IMR-90 (cell line): ENCODE results near the gene MBL2. TPM values are rescaled to one million over a fixed set of nuclear protein-coding genes. Genes with fewer than 3 reads are reported as not detected.

Experiments
- ATAC-seq: fragments of 200-7000 bp; cut with Tn5 transposase; 2 replicates; pipeline ENCODE4 v1.9.1; 2020; ENCODE audit warnings: low read depth, mild to moderate bottlenecking, moderate library complexity
- BruUV-seq: library from RNA; stranded (reverse); fragments of 400-500 nt; replicated peaks from 2 replicates; lab custom pipeline; 2021; lab: Mats Ljungman, UMichigan
- CTCF ChIA-PET: fragments of 300-600 bp; formaldehyde crosslinking; extraction: SDS; loops from one replicate; lab custom pipeline; 2021; ENCODE audit warnings: antibody characterized with exemption; lab: Yijun Ruan, JAX
- POLR2A ChIA-PET: fragments of 300-600 bp; sonication (Branson Sonifier 250); formaldehyde crosslinking; loops from one replicate; lab custom pipeline; 2022; ENCODE audit warnings: antibody characterized with exemption; ENCODE audit not compliant: unreplicated experiment; lab: Charles Lee
- DNase-seq: peaks from one replicate; pipeline ENCODE4 v3.0.0; 2013
- H2AFZ ChIP-seq: replicated peaks from 2 replicates; pipeline ENCODE3; 2013; ENCODE audit warnings: low read length, mild to moderate bottlenecking; ENCODE audit not compliant: poor library complexity
- H2AK5ac ChIP-seq: 2 replicates; pipeline ENCODE4 v1.6.1; 2013; ENCODE audit warnings: low read depth, low read length, inconsistent platforms
- H2AK9ac ChIP-seq: replicated peaks from 2 replicates; pipeline ENCODE3; 2013; ENCODE audit warnings: mild to moderate bottlenecking, low read depth, low read length, moderate library complexity; ENCODE audit not compliant: poor library complexity
- H2BK120ac ChIP-seq: 2 replicates; pipeline ENCODE4 v1.6.1; 2013; ENCODE audit warnings: low read depth, low read length, inconsistent platforms
- H2BK15ac ChIP-seq: 3 replicates; pipeline ENCODE4 v1.6.1; 2013; ENCODE audit warnings: low read depth, low read length, inconsistent platforms
- H2BK20ac ChIP-seq: 2 replicates; pipeline ENCODE4 v1.6.1; 2013; ENCODE audit warnings: low read depth, mild to moderate bottlenecking, inconsistent platforms, low read length, moderate library complexity
- H2BK5ac ChIP-seq: 2 replicates; pipeline ENCODE4 v1.6.1; 2013; ENCODE audit warnings: mild to moderate bottlenecking, low read depth, low read length, inconsistent platforms; ENCODE audit not compliant: poor library complexity, severe bottlenecking
- H3K14ac ChIP-seq: replicated peaks from 2 replicates; pipeline ENCODE4 v1.6.1; 2013; ENCODE audit warnings: low read depth, low read length, inconsistent platforms
- H3K18ac ChIP-seq: 2 replicates; pipeline ENCODE4 v1.6.1; 2013; ENCODE audit warnings: low read depth, low read length, control low read depth
- H3K23ac ChIP-seq: 2 replicates; pipeline ENCODE4 v1.6.1; 2013; ENCODE audit warnings: low read depth, low read length, inconsistent platforms
- H3K27ac ChIP-seq: 2 replicates; pipeline ENCODE4 v1.5.1; 2013; ENCODE audit warnings: mild to moderate bottlenecking, control low read depth, low read length; ENCODE audit not compliant: insufficient read depth
- H3K27me3 ChIP-seq: 2 replicates; pipeline ENCODE4 v1.6.1; 2013; ENCODE audit warnings: low read length; ENCODE audit not compliant: control insufficient read depth, insufficient read depth
- H3K36me3 ChIP-seq: 2 replicates; pipeline ENCODE4 v1.6.1; 2013; ENCODE audit warnings: low read length, mixed read lengths; ENCODE audit not compliant: control insufficient read depth, insufficient read depth
- H3K4ac ChIP-seq: 2 replicates; pipeline ENCODE4 v1.6.1; 2013; ENCODE audit warnings: low read depth, low read length, inconsistent platforms
- H3K4me1 ChIP-seq: 2 replicates; pipeline ENCODE4 v1.6.1; 2013; ENCODE audit warnings: low read length, mixed read lengths; ENCODE audit not compliant: control insufficient read depth, insufficient read depth
- H3K4me2 ChIP-seq: 2 replicates; pipeline ENCODE4 v1.6.1; 2013; ENCODE audit warnings: low read depth, mild to moderate bottlenecking, control low read depth, low read length, moderate library complexity
- H3K4me3 ChIP-seq: 2 replicates; pipeline ENCODE4 v1.5.1; 2013; ENCODE audit warnings: low read depth, mild to moderate bottlenecking, control low read depth, low read length, moderate library complexity; ENCODE audit not compliant: insufficient read depth
- H3K56ac ChIP-seq: 2 replicates; pipeline ENCODE4 v1.6.1; 2013; ENCODE audit warnings: low read length, inconsistent platforms; ENCODE audit not compliant: insufficient read depth; ENCODE audit errors: extremely low read depth
- H3K79me1 ChIP-seq, 2 experiments: 2 replicates each; pipeline ENCODE4 v1.6.1; 2013; ENCODE audit warnings: low read length in 2 of 2, inconsistent platforms in 1 of 2, low read depth in 1 of 2
- H3K9ac ChIP-seq: 2 replicates; pipeline ENCODE4 v1.6.1; 2013; ENCODE audit warnings: low read depth, low read length, control low read depth
- H3K9me1 ChIP-seq: 2 replicates; pipeline ENCODE4 v1.6.1; 2013; ENCODE audit warnings: low read length, inconsistent platforms; ENCODE audit not compliant: insufficient read depth
- H3K9me3 ChIP-seq: 2 replicates; pipeline ENCODE4 v1.6.1; 2013; ENCODE audit warnings: low read length; ENCODE audit not compliant: control insufficient read depth, insufficient read depth
- H4K20me1 ChIP-seq: 2 replicates; pipeline ENCODE4 v1.6.1; 2013; ENCODE audit warnings: low read length, inconsistent platforms; ENCODE audit not compliant: insufficient read depth
- H4K5ac ChIP-seq: 2 replicates; pipeline ENCODE4 v1.6.1; 2013; ENCODE audit warnings: mild to moderate bottlenecking, low read depth, low read length, control low read depth
- H4K8ac ChIP-seq, 2 experiments: 2 replicates each; pipeline ENCODE4 v1.6.1; 2013; ENCODE audit warnings: low read depth in 2 of 2, low read length in 2 of 2, control low read depth in 1 of 2, inconsistent platforms in 1 of 2
- H4K91ac ChIP-seq: 2 replicates; pipeline ENCODE4 v1.6.1; 2013; ENCODE audit warnings: low read depth, low read length, inconsistent platforms; ENCODE audit not compliant: insufficient read depth
- CEBPB ChIP-seq: IDR thresholded peaks from 2 replicates; pipeline ENCODE4 v1.6.1; 2012; ENCODE audit warnings: low read depth, low read length, improper control_type of control experiment
- RAD21 ChIP-seq: IDR thresholded peaks from 2 replicates; pipeline ENCODE4 v1.6.1; 2012; ENCODE audit warnings: low read length, improper control_type of control experiment
- WGBS, 2 experiments: methylation state at CpG; one replicate each; pipeline versions ENCODE4 v1.1.5 to v1.1.7; 2013; ENCODE audit warnings: missing lambda C conversion rate in 2 of 2; ENCODE audit not compliant: insufficient read length in 1 of 2; ENCODE audit errors: extremely low coverage in 2 of 2; 5-methylcytosine and 5-hydroxymethylcytosine counted together
- dilution Hi-C: fragments of 300-500 bp; cut with HindIII; formaldehyde crosslinking; loops from one replicate; pipeline ENCODE4 v1.14.3; 2018; ENCODE audit warnings: low sequenced_read_pairs; ENCODE audit not compliant: unreplicated experiment
- in situ Hi-C: fragments of 300-500 bp; cut with MboI; formaldehyde crosslinking; loops from 3 replicates; pipeline ENCODE4 v1.14.3; 2019; ENCODE audit warnings: low sequenced_read_pairs, inconsistent platforms, mixed read lengths
- intact Hi-C: fragments of 100-400 bp; cut with micrococcal nuclease; formaldehyde crosslinking; loops from 2 replicates; pipeline ENCODE4 v1.10.0; 2022
- polyA plus RNA-seq, 3 experiments: library from polyadenylated mRNA; depleted of rRNA; stranded (reverse); fragments of >200 nt; gene quantifications; 2 replicates each; pipeline ENCODE4 v1.2.3, GENCODE V29; 2012; ENCODE audit warnings: low replicate concordance in 1 of 3
- total RNA-seq: library from RNA; depleted of rRNA; stranded (reverse); fragments of >200 nt; gene quantifications from 2 replicates; pipeline ENCODE4 v1.2.3, GENCODE V29; 2012
- TF ChIP-seq, protein P1 (sequence below): fragments of 150-350 bp; IDR thresholded peaks from 2 replicates; pipeline ENCODE4 v1.6.1; 2016; ENCODE audit warnings: low read depth, mild to moderate bottlenecking, low read length, moderate library complexity, borderline replicate concordance
- TF ChIP-seq, protein P2 (sequence below): conservative IDR thresholded peaks from 2 replicates; pipeline ENCODE4 v1.5.1; 2012; ENCODE audit warnings: mild to moderate bottlenecking, low read depth, low read length, improper control_type of control experiment

The MBL2 gene
- total and polyA plus RNA-seq, 2 of the 4 experiments (the other 2 are of a cell fraction) = not detected

DNA sequence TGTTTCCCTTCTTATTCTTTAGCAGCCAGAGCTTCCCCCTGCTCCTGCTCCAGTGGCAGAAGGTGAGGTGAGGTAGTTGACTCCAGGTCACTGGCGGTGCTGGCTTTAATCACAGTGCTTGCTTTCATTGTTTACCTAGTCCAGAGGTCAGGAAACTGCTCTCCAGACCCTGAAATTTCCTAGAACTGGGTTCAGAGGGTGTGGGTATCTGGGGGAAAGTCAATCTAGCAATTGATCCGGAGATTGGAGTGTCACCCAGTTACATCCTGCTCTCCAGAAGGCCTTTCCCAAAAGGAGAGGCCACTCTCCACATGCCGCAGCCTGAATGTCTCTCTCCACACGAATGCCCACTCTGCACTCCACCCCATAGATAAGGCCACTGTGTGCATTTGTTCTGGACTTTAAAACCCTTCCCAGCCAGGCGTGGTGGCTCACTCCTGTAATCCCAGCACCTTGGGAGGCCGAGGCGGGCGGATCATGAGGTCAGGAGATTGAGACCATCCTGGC lies 2.1 kb upstream of the MBL2 start:
- no peaks in the 10 kb centered on the region for H4K20me1 ChIP-seq
- H2AFZ ChIP-seq = no peak overlapping the region
- ChIA-PET POLR2A (no interaction called here), CTCF (no interaction called here)
- no peak overlapping the region for H3K14ac ChIP-seq
- H3K9me3 ChIP-seq = no peaks in the 10 kb centered on the region
- in situ Hi-C loops (no loop called here), intact Hi-C loops (no loop called here), dilution Hi-C loops (no loop called here)
- H2BK15ac ChIP-seq = no peak overlapping the region
- no peak overlapping the region for H2BK20ac ChIP-seq
- ATAC-seq (no peak), DNase-seq (no peak)
- H4K91ac ChIP-seq = no peak overlapping the region
- no peaks in the 10 kb centered on the region for H3K4me1 ChIP-seq
- TF ChIP-seq, protein P1, sequence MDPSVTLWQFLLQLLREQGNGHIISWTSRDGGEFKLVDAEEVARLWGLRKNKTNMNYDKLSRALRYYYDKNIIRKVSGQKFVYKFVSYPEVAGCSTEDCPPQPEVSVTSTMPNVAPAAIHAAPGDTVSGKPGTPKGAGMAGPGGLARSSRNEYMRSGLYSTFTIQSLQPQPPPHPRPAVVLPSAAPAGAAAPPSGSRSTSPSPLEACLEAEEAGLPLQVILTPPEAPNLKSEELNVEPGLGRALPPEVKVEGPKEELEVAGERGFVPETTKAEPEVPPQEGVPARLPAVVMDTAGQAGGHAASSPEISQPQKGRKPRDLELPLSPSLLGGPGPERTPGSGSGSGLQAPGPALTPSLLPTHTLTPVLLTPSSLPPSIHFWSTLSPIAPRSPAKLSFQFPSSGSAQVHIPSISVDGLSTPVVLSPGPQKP = no peak
- no peak for TF ChIP-seq CEBPB
- no peak for TF ChIP-seq RAD21
- TF ChIP-seq, protein P2, sequence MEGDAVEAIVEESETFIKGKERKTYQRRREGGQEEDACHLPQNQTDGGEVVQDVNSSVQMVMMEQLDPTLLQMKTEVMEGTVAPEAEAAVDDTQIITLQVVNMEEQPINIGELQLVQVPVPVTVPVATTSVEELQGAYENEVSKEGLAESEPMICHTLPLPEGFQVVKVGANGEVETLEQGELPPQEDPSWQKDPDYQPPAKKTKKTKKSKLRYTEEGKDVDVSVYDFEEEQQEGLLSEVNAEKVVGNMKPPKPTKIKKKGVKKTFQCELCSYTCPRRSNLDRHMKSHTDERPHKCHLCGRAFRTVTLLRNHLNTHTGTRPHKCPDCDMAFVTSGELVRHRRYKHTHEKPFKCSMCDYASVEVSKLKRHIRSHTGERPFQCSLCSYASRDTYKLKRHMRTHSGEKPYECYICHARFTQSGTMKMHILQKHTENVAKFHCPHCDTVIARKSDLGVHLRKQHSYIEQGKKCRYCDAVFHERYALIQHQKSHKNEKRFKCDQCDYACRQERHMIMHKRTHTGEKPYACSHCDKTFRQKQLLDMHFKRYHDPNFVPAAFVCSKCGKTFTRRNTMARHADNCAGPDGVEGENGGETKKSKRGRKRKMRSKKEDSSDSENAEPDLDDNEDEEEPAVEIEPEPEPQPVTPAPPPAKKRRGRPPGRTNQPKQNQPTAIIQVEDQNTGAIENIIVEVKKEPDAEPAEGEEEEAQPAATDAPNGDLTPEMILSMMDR = no peak
- H3K4me2 ChIP-seq = no peak overlapping the region
- no CpG with 5 or more reads among the region's 8 CpGs for WGBS, 2 experiments
- H3K56ac ChIP-seq = no peak overlapping the region
- no peak overlapping the region for H3K27ac ChIP-seq
- no peaks in the 10 kb centered on the region for H3K9me1 ChIP-seq
- H2AK5ac ChIP-seq = no peak overlapping the region
- no peaks in the 10 kb centered on the region for H3K79me1 ChIP-seq
- H3K4me3 ChIP-seq = no peak overlapping the region
- no peak overlapping the region for H2AK9ac ChIP-seq
- no peak overlapping the region for H3K4ac ChIP-seq
- no peak overlapping the region for H2BK120ac ChIP-seq
- H2BK5ac ChIP-seq = no peak overlapping the region
- no peak overlapping the region for H3K18ac ChIP-seq
- no peak overlapping the region for H4K5ac ChIP-seq
- BruUV-seq = no TSS peak
- no peaks in the 10 kb centered on the region for H3K36me3 ChIP-seq
- no peak overlapping the region for H3K9ac ChIP-seq
- peaks cover 20% of the 10 kb centered on the region for H3K27me3 ChIP-seq
- no peak overlapping the region for H4K8ac ChIP-seq
- no peak overlapping the region for H3K23ac ChIP-seq
